Measurements from ENCODE around the gene ONECUT3.

DNA sequence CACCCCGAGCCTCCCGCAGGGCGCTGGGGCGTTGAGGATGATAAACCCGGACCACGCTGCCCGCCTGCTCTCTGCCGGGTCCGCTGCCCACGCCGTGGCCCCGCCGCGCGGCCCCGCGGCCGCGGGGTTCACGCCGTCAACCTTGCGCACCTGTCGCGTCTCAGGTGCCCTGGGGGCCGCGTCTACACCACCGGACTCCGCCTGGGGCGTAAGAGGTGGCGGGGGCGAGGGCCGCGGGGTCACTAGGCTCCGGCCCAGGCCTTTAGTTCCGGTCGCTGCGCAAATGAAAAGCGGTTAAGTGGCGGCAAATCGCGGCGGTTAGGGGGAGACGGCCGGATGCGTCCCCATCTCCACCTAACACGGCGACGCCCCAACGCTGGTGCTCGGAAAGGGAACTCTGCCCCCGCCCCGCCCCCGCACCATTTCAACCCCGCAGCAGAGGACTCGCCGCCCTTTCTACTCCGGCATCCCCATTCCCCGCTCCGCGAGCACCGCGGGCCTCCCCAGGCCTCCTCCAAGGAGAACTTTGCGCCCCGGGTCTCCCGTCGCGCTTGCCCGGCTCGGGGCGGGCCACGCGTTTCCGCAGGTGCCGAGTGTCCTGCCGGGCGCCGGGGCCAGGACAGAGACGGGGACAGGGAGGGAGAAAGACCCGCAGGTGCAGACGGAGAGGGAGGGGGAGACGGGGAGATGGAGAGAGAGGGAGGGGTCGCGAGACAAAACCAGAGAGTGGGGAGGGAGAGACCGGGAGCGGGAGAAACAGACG, 4.3 kb downstream of the ONECUT3 start:
- TF ChIP-seq, protein P1, sequence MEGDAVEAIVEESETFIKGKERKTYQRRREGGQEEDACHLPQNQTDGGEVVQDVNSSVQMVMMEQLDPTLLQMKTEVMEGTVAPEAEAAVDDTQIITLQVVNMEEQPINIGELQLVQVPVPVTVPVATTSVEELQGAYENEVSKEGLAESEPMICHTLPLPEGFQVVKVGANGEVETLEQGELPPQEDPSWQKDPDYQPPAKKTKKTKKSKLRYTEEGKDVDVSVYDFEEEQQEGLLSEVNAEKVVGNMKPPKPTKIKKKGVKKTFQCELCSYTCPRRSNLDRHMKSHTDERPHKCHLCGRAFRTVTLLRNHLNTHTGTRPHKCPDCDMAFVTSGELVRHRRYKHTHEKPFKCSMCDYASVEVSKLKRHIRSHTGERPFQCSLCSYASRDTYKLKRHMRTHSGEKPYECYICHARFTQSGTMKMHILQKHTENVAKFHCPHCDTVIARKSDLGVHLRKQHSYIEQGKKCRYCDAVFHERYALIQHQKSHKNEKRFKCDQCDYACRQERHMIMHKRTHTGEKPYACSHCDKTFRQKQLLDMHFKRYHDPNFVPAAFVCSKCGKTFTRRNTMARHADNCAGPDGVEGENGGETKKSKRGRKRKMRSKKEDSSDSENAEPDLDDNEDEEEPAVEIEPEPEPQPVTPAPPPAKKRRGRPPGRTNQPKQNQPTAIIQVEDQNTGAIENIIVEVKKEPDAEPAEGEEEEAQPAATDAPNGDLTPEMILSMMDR (IDR thresholded peaks at IDR 0.05; ENCODE audit: low read depth, low read length, missing input control) = no peak
- TF ChIP-seq HNF4A (conservative IDR thresholded peaks at IDR 0.05) = no peak
- TF ChIP-seq, protein P2, sequence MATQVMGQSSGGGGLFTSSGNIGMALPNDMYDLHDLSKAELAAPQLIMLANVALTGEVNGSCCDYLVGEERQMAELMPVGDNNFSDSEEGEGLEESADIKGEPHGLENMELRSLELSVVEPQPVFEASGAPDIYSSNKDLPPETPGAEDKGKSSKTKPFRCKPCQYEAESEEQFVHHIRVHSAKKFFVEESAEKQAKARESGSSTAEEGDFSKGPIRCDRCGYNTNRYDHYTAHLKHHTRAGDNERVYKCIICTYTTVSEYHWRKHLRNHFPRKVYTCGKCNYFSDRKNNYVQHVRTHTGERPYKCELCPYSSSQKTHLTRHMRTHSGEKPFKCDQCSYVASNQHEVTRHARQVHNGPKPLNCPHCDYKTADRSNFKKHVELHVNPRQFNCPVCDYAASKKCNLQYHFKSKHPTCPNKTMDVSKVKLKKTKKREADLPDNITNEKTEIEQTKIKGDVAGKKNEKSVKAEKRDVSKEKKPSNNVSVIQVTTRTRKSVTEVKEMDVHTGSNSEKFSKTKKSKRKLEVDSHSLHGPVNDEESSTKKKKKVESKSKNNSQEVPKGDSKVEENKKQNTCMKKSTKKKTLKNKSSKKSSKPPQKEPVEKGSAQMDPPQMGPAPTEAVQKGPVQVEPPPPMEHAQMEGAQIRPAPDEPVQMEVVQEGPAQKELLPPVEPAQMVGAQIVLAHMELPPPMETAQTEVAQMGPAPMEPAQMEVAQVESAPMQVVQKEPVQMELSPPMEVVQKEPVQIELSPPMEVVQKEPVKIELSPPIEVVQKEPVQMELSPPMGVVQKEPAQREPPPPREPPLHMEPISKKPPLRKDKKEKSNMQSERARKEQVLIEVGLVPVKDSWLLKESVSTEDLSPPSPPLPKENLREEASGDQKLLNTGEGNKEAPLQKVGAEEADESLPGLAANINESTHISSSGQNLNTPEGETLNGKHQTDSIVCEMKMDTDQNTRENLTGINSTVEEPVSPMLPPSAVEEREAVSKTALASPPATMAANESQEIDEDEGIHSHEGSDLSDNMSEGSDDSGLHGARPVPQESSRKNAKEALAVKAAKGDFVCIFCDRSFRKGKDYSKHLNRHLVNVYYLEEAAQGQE (IDR thresholded peaks at IDR 0.05) = no peak
- no peak for TF ChIP-seq YY1 (IDR thresholded peaks at IDR 0.05)
- TF ChIP-seq, protein P3, sequence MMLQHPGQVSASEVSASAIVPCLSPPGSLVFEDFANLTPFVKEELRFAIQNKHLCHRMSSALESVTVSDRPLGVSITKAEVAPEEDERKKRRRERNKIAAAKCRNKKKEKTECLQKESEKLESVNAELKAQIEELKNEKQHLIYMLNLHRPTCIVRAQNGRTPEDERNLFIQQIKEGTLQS (IDR thresholded peaks at IDR 0.05) = no peak
- no peak for TF ChIP-seq GABPA (IDR thresholded peaks at IDR 0.05 in 1 of 2, conservative IDR thresholded peaks at IDR 0.05 in 1 of 2)
- TF ChIP-seq, protein P4, sequence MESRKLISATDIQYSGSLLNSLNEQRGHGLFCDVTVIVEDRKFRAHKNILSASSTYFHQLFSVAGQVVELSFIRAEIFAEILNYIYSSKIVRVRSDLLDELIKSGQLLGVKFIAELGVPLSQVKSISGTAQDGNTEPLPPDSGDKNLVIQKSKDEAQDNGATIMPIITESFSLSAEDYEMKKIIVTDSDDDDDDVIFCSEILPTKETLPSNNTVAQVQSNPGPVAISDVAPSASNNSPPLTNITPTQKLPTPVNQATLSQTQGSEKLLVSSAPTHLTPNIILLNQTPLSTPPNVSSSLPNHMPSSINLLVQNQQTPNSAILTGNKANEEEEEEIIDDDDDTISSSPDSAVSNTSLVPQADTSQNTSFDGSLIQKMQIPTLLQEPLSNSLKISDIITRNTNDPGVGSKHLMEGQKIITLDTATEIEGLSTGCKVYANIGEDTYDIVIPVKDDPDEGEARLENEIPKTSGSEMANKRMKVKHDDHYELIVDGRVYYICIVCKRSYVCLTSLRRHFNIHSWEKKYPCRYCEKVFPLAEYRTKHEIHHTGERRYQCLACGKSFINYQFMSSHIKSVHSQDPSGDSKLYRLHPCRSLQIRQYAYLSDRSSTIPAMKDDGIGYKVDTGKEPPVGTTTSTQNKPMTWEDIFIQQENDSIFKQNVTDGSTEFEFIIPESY (IDR thresholded peaks at IDR 0.05) = no peak
- TF ChIP-seq RAD21 (IDR thresholded peaks at IDR 0.05) = no peak
- TF ChIP-seq JUND (IDR thresholded peaks at IDR 0.05) = no peak

All from liver (tissue), 3 donors.